GM12892 (cell line): ENCODE data around the gene RNF212.

Experiments
- DNase-seq: peaks from one replicate; pipeline ENCODE4 v3.0.0; 2011; ENCODE audit not compliant: insufficient read length
- FAIRE-seq: peaks from 2 replicates; lab custom pipeline; 2011; peaks lifted over from hg19 to GRCh38; lab: Jason Lieb, UNC
- POLR2A ChIP-seq: IDR thresholded peaks from 2 replicates; pipeline ENCODE4 v1.6.1; 2011; ENCODE audit warnings: low read depth, low read length, control low read depth
- POLR2AphosphoS5 ChIP-seq: IDR thresholded peaks from 2 replicates; pipeline ENCODE4 v1.6.1; 2011; ENCODE audit warnings: low read depth, low read length, control low read depth
- TAF1 ChIP-seq: IDR thresholded peaks from 2 replicates; pipeline ENCODE4 v1.6.1; 2011; ENCODE audit warnings: low read depth, mild to moderate bottlenecking, control low read depth, low read length, borderline replicate concordance

Gene RNF212

DNA sequence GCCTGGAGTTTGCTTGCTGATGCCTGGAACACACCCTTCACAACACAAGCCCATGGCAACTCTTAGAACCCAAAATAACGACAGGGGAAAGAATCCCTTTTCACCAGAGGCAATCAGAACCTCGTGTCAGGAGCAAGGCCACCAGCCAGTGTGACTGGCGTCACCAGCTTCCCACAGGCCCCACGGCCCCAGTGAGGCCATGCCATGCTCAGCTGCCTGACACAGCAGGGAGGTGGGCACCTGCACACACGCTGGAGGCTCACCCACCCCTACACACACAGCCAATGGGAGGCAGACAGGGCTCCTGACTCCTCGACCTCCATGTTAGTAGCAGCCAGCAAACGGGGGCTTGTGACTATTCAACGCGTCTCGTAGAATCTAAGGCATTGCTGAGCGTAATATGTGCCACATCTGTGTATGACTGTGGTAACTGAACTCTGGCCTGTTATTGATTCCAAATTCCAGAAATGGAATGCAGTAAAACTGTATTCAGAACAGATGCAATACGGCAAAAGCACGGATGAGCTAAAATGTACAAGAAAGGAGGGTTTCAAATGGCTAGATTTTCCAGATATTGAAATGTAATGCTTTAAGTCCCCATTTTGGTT, 28.5 kb downstream of the RNF212 start:
- TF ChIP-seq POLR2A, result no peak
- TF ChIP-seq TAF1, result no peak
- no peak for TF ChIP-seq POLR2AphosphoS5
- FAIRE-seq (no peak), DNase-seq (no peak)

DNA sequence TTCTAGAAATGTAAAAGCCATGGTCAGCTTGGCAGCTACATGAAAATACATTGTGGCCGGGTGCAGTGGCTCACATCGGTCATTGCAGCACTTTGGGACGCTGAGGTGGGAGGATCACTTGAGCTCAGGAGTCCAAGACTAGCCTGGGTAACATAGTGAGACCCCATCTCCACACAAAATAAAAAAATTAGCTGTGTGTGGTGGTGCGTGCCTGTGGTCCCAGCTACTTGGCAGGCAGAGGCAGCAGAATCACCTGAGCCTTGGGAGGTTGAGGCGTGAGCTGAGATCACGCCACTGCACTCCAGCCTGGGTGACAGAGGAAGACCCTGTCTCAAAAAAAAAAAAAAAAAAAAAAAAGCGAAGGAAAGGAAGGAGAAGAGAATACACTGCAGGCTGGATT, 29.0 kb downstream of the RNF212 start:
- DNase-seq (no peak), FAIRE-seq (no peak)
- no peak for TF ChIP-seq POLR2AphosphoS5
- no peak for TF ChIP-seq POLR2A
- no peak for TF ChIP-seq TAF1

DNA sequence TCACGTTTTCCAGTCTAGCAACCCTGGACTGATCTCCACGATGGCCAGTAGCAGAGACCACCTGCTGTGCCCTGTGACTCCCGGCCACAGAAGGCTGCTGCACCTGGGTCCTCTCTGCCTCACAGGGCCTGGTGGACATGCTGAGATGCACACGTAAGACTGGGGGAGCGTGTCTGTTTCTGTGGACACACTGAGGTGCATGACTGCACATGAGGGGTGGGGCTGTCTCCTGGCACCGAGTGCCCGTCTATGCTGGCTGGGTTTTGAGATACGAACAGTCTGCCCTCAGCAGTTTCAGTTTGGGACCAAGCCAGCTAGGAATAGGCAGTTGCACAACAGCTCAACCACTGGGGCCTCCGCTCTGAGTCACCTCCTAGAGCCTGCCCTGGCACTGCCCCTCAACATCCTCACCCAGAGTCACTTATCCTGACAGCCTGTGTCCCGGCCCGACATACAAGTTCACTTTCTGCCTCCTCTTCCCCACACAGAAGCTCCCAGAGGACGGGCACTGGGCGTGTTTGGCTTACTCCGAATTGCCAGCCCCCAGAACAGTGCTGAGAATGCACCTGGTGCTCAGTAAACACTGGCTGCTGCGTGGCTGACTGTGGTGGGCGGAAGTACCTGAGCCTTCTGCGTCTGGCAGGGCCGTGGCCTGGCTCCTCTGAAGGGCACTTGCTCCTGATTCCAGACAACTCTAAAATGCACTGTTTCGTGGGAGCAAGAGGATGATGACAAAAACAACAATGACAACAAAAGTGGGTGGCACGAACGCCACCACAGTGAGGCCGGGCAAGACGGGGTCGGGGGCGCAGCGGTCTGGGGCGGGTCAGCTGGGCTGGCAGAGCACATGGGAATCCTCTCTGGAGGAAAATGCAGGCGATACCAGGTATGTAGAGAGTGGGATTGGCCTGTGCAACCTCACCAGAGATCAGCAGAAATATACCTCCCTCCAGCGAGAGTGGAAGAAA, 30.9 kb downstream of the RNF212 start:
- TF ChIP-seq TAF1 (no peak), POLR2A (no peak), POLR2AphosphoS5 (no peak)
- DNase-seq, result no peak
- FAIRE-seq, result no peak

DNA sequence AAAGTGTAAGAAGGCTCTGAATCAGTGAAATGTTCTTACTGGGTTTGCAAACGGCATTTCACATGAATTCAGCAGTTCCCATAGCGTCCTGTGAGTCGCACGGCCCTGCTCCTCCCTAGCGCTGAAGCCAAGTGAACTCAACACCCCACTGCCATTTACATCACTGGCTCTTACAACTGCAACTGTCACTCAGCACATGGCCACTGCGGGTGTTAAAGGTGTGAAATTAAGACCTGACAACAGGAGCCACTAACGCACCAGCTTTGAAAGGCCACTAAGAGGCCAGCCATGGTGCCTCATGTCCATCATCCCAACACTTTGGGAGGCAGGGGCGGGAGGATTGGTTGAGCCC, 31.7 kb downstream of the RNF212 start:
- no peak for FAIRE-seq
- DNase-seq, result no peak
- no peak for TF ChIP-seq POLR2AphosphoS5
- TF ChIP-seq TAF1, result no peak
- TF ChIP-seq POLR2A, result no peak

DNA sequence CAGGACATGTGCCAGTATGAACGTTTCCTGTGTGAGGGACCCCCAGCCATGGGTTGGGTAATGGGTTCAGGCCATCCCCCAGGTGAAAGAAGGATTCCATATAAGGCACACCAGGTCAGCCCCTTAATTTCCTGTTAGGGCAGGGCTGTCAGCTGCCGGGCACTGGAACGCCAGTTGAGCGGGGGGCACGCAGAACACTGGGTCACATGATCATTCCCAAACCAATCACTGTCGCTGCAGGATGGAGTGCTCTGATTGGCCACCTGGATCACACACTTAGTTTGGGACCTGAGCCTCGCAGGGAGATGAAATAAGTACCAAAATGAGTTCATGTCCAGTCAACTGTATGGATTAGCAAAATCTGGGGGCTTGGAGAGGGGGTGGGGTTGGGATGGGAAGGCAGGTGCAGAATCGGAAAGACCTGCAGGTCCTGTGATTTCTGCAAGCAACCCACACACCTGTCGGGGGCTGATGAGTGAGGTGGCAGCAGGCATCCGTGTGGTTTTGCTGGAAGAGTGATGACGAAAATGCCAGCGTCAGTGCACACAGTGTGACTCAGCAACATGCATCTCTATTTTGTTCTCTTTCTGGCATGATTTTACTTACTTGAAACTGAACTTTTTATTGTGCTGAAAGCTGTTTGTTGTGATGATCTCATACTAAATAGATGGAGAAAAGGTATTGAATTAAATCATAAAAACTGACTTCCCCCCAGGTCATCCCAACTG, 32.2 kb downstream of the RNF212 start:
- TF ChIP-seq POLR2A (no peak), TAF1 (no peak), POLR2AphosphoS5 (no peak)
- FAIRE-seq (no peak), DNase-seq (no peak)

DNA sequence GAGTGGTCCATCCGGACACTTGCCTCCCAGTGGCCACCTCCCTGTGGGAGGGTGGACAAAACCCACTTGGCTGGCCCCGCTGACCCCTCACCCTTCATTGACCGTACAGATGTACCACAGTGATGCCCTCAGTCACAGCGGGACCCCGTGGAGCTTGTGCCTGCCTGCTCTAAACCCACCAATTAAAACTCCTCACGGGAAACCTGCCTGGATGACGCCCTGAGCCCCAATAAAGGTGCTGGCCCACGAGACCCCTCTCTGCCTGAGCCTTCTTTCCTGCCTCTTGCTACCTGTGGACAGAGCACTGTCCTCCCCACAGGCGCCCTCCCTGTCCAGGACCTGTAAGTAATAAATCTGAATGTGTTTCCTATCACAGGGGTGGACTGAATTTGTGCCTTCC, 32.9 kb downstream of the RNF212 start:
- FAIRE-seq, result no peak
- DNase-seq, result no peak
- TF ChIP-seq POLR2A, result no peak
- no peak for TF ChIP-seq TAF1
- TF ChIP-seq POLR2AphosphoS5, result no peak

DNA sequence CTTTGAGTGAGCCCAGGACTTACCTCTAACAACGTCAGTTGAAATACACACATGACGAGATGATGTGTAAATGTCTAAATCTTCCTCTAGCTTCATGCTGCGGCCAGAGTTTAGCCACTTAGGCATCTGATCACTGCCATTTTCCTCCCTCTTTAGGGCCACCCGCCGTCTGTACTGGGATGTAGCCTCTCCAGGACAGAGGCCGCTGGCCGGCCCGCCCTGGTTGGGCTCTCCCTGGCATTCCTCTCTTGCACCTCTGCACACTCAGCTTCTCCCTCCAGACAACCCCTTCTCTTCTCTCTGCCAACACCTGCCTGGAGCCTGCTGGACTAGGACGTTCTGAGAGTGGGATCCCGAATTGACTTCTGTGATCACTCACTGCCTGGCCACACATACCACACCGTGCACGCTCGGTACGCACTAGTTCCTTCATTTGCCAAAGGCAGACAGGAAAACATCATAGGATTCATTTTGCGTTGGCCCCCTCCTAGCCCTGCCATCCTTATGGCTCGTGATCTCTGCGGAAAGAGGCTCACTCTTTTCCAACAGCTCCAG, 33.6 kb downstream of the RNF212 start:
- FAIRE-seq (no peak), DNase-seq (no peak)
- TF ChIP-seq TAF1 (no peak), POLR2A (no peak), POLR2AphosphoS5 (no peak)

DNA sequence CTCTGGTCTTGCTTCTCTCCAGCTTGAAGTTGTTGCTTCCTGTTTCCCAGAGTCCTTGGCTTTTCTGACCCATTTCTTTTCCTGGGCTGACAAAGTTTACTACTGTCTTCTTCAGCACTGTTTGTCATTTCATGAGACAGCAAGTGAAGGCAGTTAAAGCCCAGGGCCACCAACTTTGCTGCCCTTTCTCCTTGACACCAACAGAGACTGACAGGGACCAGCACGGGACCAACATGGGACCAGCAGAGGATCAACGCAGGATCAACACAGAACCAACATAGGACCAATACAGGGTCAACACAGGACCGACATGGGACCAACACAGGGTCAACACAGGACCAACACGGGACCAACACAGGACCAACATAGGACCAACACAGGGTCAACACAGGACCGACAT, 34.9 kb downstream of the RNF212 start:
- FAIRE-seq, result no peak
- no peak for DNase-seq
- TF ChIP-seq POLR2AphosphoS5 (no peak), TAF1 (no peak), POLR2A (no peak)

DNA sequence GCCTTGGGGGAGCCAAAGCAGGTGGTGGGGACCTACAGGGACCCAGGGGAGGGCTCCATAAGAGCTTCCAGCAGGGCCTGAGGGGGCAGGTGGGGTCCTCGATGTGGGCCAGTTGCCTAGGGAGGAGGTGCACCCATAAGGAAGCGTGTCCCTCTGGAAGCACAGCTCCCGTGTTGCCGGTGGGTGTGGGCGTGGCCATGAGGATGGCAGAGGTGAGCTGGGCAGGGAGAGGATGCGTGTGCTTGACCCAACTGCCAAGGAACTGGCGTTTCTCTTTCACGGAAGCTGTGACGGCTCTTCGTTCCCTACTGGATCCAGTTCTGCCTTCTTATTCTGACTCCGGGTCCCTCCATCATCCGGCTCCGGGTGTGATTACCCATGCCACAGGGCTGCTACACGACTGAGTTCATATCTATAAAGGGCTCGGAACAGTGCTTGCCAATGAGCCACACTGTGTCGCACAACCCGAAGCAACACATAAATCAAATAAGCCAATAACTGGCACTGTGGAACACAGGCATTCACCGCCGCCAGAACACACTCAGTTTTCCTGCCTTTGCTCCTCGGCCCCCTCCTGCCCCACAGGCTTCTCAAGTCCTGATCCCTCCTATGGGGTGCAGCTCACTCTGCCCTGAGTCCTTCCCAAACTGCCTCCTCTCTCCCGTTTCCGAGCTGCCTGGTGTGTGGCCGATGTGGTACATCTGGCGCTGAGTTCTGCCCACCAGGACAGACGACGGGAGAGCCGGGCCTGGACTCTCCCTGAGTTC, 35.5 kb downstream of the RNF212 start:
- no peak for FAIRE-seq
- no peak for DNase-seq
- TF ChIP-seq POLR2AphosphoS5 (no peak), POLR2A (no peak), TAF1 (no peak)
